ENCODE measurements around the gene CLDN10.

DNA sequence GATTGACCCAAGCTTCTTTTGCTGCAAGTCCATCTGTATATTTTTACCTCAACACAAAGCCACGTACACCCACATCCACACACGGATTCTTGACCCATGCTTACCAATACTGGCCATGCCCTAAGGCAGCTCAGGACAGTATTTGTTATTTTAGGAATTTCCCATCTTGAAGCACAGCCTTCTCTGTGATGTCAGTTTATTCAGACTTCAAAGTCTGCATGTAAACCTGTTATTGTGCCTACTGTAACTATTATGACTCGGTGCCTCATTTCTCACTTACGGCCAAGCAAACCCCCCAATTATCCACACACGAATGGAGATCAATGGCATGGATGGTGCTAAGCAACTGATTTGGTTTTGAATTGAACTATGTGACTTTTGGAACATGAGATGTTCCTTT, 17.5 kb downstream of the CLDN10 start:
- TF ChIP-seq, protein P1, sequence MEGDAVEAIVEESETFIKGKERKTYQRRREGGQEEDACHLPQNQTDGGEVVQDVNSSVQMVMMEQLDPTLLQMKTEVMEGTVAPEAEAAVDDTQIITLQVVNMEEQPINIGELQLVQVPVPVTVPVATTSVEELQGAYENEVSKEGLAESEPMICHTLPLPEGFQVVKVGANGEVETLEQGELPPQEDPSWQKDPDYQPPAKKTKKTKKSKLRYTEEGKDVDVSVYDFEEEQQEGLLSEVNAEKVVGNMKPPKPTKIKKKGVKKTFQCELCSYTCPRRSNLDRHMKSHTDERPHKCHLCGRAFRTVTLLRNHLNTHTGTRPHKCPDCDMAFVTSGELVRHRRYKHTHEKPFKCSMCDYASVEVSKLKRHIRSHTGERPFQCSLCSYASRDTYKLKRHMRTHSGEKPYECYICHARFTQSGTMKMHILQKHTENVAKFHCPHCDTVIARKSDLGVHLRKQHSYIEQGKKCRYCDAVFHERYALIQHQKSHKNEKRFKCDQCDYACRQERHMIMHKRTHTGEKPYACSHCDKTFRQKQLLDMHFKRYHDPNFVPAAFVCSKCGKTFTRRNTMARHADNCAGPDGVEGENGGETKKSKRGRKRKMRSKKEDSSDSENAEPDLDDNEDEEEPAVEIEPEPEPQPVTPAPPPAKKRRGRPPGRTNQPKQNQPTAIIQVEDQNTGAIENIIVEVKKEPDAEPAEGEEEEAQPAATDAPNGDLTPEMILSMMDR (IDR thresholded peaks at IDR 0.05): no peak
- TF ChIP-seq POLR2A (IDR thresholded peaks at IDR 0.05) (no peak), POLR2AphosphoS5 (IDR thresholded peaks at IDR 0.05; ENCODE audit: insufficient read depth in 1 of 2, low read depth in 1 of 2) (no peak)

Measured in vagina (tissue), 2 donors.